GM18505 (cell line): ENCODE measurements around the gene AQP1.

ENCODE experiments used
- ATAC-seq: cut with Tn5 transposase; IDR thresholded peaks from one replicate; pipeline ENCODE4 v1.9.1; 2021; ENCODE audit not compliant: unreplicated experiment
- POLR2A ChIP-seq: IDR thresholded peaks from 4 replicates; pipeline ENCODE4 v1.6.1; 2011; ENCODE audit warnings: borderline replicate concordance; ENCODE audit not compliant: insufficient read depth, insufficient read length; ENCODE audit errors: extremely low read depth

The AQP1 gene

DNA sequence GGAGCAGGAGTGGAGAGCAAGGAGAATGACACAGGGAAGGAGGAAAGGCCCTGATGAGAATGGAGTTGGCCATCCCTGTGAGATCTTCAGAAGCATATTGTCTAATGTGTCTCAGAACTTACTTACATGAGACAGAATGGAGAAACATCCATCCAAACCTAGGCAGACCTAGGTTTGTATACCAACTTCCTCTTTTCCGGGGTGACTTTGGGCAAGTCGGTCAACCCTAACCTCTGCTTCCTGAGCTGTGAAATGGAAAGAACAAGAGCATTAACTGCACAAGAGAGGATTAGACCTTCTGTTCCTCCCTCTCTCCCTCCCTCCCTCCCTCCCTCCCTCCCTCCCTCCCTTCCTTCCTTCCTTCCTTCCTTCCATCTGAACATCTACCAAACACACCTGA, 56.6 kb downstream of the AQP1 start:
- ATAC-seq: no peak

DNA sequence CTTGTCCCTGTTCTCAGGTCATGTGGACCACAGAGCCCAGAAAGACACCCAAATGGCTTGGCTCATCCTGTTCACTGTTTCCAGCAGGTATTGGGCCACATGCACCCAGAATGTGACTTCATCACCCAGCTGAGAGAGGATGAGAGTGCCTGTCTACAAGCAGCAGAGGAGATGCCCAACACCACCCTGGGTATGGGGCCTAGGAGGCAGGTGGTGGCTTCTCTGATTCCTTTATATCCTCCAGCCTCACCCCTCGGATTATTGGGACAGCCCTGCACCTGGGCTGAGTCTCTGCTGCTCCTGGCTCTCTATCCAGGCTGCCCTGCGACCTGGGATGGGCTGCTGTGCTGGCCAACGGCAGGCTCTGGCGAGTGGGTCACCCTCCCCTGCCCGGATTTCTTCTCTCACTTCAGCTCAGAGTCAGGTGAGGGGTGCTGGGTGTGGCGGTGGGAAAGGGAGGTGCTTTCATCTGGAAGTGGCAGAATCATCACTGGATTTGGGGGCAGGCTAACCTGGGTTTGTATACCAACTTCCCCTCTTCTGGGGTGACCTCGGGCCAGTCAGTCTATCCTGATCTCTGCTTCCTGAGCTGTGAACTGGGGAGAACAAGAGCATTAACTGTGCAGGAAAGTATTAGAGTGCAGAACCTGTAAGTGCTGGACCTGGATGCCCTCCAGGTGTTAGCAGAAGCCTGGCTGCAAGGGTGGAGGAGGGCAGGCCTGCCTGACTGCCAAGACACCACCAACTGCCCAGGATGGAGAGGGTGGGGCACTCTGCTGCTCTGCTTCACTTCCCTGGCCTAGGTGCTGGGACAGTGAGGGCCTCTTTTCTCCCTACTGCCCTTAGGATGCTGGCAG, 57.3 kb downstream of the AQP1 start:
- no peak for ATAC-seq
- TF ChIP-seq POLR2A: no peak

More for the DNA sequence above, 56.6 kb downstream of the AQP1 start:
- no peak for TF ChIP-seq POLR2A

DNA sequence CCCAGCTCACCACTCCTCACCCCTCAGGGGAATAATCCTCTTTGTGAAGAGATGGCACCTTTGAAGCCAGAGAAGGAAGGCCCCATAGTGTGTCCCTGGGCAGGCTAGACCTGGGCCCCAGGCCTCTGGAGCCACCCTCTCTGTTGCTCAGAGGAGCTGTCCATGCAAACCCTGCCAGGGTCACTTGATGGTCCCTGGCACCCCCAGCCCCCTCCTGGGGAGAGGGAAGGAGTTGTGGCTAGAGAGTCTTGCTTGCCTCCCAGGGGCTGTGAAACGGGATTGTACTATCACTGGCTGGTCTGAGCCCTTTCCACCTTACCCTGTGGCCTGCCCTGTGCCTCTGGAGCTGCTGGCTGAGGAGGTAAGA, 57.9 kb downstream of the AQP1 start:
- no peak for TF ChIP-seq POLR2A
- no peak for ATAC-seq

DNA sequence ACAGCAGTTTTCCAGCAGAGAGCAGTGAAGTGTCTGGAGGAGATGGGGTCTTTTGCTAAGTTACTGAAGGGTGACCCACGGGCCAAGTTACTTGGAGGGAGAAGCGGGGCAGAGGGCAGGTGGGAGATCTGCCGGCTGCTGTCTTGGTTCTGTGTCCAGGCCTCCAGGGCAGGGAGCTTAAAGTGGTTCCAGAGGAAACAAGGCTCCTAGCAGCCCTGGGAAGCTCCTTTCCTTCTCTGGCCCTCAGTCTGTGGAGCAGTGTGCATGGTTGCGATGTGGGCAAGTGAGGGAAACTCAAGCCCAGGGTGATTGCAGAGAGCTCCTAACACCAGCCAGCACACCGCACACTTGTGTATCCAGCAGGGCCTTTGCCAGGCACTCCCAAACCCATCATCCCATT, 58.4 kb downstream of the AQP1 start:
- TF ChIP-seq POLR2A: no peak
- ATAC-seq: no peak

GRCh38 chr7:30970594-30971094, 59.0 kb downstream of the AQP1 start:
- no peak for TF ChIP-seq POLR2A
- ATAC-seq: no peak

DNA sequence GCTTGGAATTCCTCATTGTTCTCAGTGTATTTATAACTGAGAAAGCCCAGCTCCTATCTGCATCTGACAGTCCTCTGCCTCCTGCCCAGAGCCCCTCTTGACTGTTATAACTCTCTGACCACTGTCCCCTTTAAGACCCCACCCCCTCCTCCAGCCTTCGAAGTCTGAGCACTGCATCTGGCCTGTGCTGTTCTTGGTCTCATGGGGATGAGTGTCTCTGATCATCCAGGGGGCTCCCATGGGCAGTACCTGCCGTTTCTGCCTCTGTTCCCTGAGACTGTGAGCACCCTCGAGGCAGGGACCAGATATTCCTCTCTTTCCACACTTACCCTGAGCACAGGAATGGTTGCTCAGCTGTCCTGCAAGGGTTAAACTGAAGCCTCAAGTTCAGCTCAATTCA, 59.8 kb downstream of the AQP1 start:
- no peak for TF ChIP-seq POLR2A
- ATAC-seq: no peak

DNA sequence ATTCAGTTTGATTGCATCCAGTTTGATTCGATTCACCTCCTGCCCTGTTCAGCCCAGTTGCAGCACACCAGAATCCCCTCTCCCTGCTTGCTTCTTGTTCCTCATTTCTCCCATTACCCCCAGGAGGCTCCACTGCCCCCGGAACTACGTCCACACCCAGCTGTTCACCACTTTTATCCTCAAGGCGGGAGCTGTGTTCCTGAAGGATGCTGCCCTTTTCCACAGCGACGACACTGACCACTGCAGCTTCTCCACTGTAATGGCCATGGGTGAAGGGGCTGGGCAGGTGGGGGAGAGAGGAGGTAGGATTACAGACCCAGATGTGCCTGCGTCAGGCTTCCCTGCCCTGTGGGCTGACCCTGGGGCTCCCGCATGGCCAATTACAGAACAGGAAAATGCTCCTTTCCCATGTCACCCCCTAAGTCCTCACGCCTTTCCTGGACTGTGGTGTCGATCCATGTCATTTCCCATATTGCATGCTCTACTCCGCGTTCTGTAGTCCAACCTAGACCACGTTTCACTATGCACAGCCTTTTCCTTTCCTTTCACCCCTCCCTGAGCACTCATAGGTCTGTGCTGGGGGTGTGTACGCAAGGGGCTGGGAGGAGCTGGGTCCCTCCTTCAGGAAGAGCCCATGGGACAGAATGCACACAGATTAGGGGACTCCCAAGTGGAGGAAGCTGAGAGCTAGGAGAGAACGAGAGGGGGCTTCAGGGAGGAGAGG, 60.3 kb downstream of the AQP1 start:
- TF ChIP-seq POLR2A: no peak
- ATAC-seq: no peak

DNA sequence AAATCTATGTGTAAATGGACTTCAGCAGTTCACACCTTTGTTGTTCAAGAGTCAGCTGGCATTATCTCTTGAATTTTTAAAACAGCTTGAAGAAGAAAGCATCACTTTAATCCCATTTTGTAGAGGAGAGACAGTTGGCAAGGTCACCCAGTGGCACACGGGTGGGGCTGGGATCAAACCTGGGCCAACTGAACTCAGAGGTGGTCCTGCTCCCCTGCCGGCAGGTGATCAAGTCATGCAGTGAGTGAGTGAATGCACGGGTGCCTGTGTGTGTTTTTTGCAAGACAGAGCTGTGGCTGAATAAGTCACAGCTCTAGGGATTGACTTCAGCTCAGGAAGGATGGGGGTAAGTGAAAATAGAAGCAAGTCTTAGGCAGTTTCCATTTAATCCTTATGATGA, 61.6 kb downstream of the AQP1 start:
- no peak for TF ChIP-seq POLR2A
- no peak for ATAC-seq

- ATAC-seq: no peak
- TF ChIP-seq POLR2A: no peak
Measured at GRCh38 chr7:30973791-30974604, 62.3 kb downstream of the AQP1 start.

DNA sequence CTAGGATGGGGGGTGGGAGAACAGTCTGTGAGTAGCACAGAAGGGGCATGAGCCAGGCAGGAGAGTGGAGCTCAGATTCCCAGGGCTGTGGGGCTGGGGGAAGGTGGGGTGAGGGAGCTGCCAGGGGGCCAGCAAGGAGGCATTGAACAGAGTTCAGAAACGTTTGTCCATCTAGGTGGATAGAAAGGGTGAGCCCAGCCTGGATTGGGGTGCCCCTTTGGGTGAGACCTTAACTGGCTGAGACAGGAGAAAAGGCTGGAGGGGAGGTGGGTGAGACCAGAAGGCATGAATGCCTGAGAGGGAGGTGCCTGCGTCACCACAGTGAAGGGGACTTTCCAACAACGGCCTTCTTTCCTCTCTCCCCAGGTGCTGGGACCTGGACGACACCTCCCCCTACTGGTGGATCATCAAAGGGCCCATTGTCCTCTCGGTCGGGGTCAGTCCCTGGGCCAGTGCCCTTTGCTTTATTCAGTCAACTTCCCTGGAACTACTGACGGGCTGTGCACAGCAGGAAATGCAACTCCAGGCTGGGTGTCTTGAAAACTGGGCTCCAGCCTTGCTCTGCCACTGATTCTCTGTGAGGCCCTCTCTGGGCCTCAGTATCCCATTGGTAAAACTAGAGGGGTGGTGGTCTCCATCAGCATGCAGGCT, 63.1 kb downstream of the AQP1 start:
- ATAC-seq: peak; percentile 92
- no peak for TF ChIP-seq POLR2A
